AG10803 (cell line): Measurements from ENCODE around the gene SLC6A16.

ENCODE experiments used
- DNase-seq: peaks from one replicate; pipeline ENCODE4 v3.0.0; 2010; ENCODE audit warnings: low read depth
- H3K4me3 ChIP-seq: 2 replicates; pipeline ENCODE4 v1.5.1; 2011; ENCODE audit warnings: mild to moderate bottlenecking, low read length, control low read depth
- CTCF ChIP-seq: conservative IDR thresholded peaks from 2 replicates; pipeline ENCODE4 v1.5.1; 2011; ENCODE audit warnings: mild to moderate bottlenecking, low read length, control low read depth, inconsistent platforms

The SLC6A16 gene

GRCh38 chr19:49338023-49338677, 13.2 kb upstream of the SLC6A16 start:
- DNase-seq: no peak
- no peak overlapping the region for H3K4me3 ChIP-seq
- TF ChIP-seq CTCF: no peak

GRCh38 chr19:49337267-49338022, 12.5 kb upstream of the SLC6A16 start:
- no peak for TF ChIP-seq CTCF
- no peak for DNase-seq
- no peak overlapping the region for H3K4me3 ChIP-seq

- H3K4me3 ChIP-seq: no peak overlapping the region
- no peak for DNase-seq
- no peak for TF ChIP-seq CTCF
Measured at GRCh38 chr19:49336482-49337266, 11.7 kb upstream of the SLC6A16 start.

- no peak for DNase-seq
- no peak overlapping the region for H3K4me3 ChIP-seq
- TF ChIP-seq CTCF: no peak
Measured at GRCh38 chr19:49335784-49336481, 10.9 kb upstream of the SLC6A16 start.

GRCh38 chr19:49335071-49335783, 10.2 kb upstream of the SLC6A16 start, which contains the start of gene CD37:
Gene CD37 (plus strand): TSS chr19:49335406. CDS start chr19:49335541, 135 bp downstream.
- no peak for DNase-seq
- TF ChIP-seq CTCF: no peak
- no peak within 1 kb of the TSS for H3K4me3 ChIP-seq

- H3K4me3 ChIP-seq: no peak overlapping the region
- no peak for TF ChIP-seq CTCF
- DNase-seq: no peak
Measured at GRCh38 chr19:49333811-49334288, 8.9 kb upstream of the SLC6A16 start.
